ENCODE data around the gene FGF9. TPM values are rescaled to one million over a fixed set of nuclear protein-coding genes. Genes with fewer than 3 reads are reported as not detected.
A peak's percentile ranks its signal among the peaks of the same experiment; 100 is the strongest.

Gene FGF9
- total RNA-seq, 1 experiment from 2014 or later = 0.21 TPM

GRCh38 chr13:21701460-21701859 lies 30.6 kb downstream of the FGF9 start:
- TF ChIP-seq EZH2 (IDR thresholded peaks at IDR 0.05; ENCODE audit: borderline replicate concordance, low read depth, low read length, poor library complexity, severe bottlenecking) = no peak
- TF ChIP-seq CTCF (conservative IDR thresholded peaks at IDR 0.05; ENCODE audit: low read depth, low read length) = no peak
- peak; percentile 18 for DNase-seq (ENCODE audit: low spot score)
- no peaks in the 10 kb centered on the region for H3K27me3 ChIP-seq (replicated peaks; ENCODE audit: insufficient read depth, low read depth, low read length, poor library complexity)
- H3K4me1 ChIP-seq (ENCODE audit: insufficient read depth, low read length, poor library complexity, severe bottlenecking) = no peaks in the 10 kb centered on the region
- intact Hi-C loops (cut with micrococcal nuclease; ENCODE audit: unreplicated experiment) = no loop called here
- POLR2A ChIA-PET (ENCODE audit: low non-redundant PET) = no interaction called here
- H3K9me3 ChIP-seq (ENCODE audit: low read depth, low read length, poor library complexity, severe bottlenecking) = no peaks in the 10 kb centered on the region
- no peak overlapping the region for H3K27ac ChIP-seq (ENCODE audit: low read depth, low read length, poor library complexity, severe bottlenecking)
- BruUV-seq (replicated peaks) = no TSS peak
- no peaks in the 10 kb centered on the region for H3K36me3 ChIP-seq (ENCODE audit: insufficient read depth, low read length, poor library complexity, severe bottlenecking)
- H3K4me3 ChIP-seq (ENCODE audit: low read depth, low read length, poor library complexity, severe bottlenecking) = no peak overlapping the region
- CTCF ChIA-PET = no interaction called here

GRCh38 chr13:21703846-21704245 lies 33.0 kb downstream of the FGF9 start:
- CTCF ChIA-PET = no interaction called here
- BruUV-seq (replicated peaks) = no TSS peak
- Histone ChIP-seq H3K4me1 (ENCODE audit: insufficient read depth, low read length, poor library complexity, severe bottlenecking) (no peaks in the 10 kb centered on the region), H3K9me3 (ENCODE audit: low read depth, low read length, poor library complexity, severe bottlenecking) (no peaks in the 10 kb centered on the region), H3K27me3 (replicated peaks; ENCODE audit: insufficient read depth, low read depth, low read length, poor library complexity) (no peaks in the 10 kb centered on the region), H3K4me3 (ENCODE audit: low read depth, low read length, poor library complexity, severe bottlenecking) (no peak overlapping the region), H3K27ac (ENCODE audit: low read depth, low read length, poor library complexity, severe bottlenecking) (no peak overlapping the region), H3K36me3 (ENCODE audit: insufficient read depth, low read length, poor library complexity, severe bottlenecking) (no peaks in the 10 kb centered on the region)
- no peak for DNase-seq (ENCODE audit: low spot score)
- POLR2A ChIA-PET (ENCODE audit: low non-redundant PET) = no interaction called here
- TF ChIP-seq CTCF (conservative IDR thresholded peaks at IDR 0.05; ENCODE audit: low read depth, low read length) (no peak), EZH2 (IDR thresholded peaks at IDR 0.05; ENCODE audit: borderline replicate concordance, low read depth, low read length, poor library complexity, severe bottlenecking) (no peak)
- intact Hi-C loops (cut with micrococcal nuclease; ENCODE audit: unreplicated experiment) = no loop called here

- H3K27ac ChIP-seq (ENCODE audit: low read depth, low read length, poor library complexity, severe bottlenecking) = no peak overlapping the region
- no peaks in the 10 kb centered on the region for H3K4me1 ChIP-seq (ENCODE audit: insufficient read depth, low read length, poor library complexity, severe bottlenecking)
- no peak for TF ChIP-seq EZH2 (IDR thresholded peaks at IDR 0.05; ENCODE audit: borderline replicate concordance, low read depth, low read length, poor library complexity, severe bottlenecking)
- H3K4me3 ChIP-seq (ENCODE audit: low read depth, low read length, poor library complexity, severe bottlenecking) = no peak overlapping the region
- no TSS peak for BruUV-seq (replicated peaks)
- intact Hi-C loops (cut with micrococcal nuclease; ENCODE audit: unreplicated experiment) = no loop called here
- no peaks in the 10 kb centered on the region for H3K27me3 ChIP-seq (replicated peaks; ENCODE audit: insufficient read depth, low read depth, low read length, poor library complexity)
- POLR2A ChIA-PET (ENCODE audit: low non-redundant PET) = no interaction called here
- H3K9me3 ChIP-seq (ENCODE audit: low read depth, low read length, poor library complexity, severe bottlenecking) = no peaks in the 10 kb centered on the region
- CTCF ChIA-PET = no interaction called here
- H3K36me3 ChIP-seq (ENCODE audit: insufficient read depth, low read length, poor library complexity, severe bottlenecking) = no peaks in the 10 kb centered on the region
- no peak for DNase-seq (ENCODE audit: low spot score)
These were observed 36.7 kb downstream of the FGF9 start for GRCh38 chr13:21707586-21707985.

GRCh38 chr13:21709697-21710096 lies 38.8 kb downstream of the FGF9 start:
- Histone ChIP-seq H3K36me3 (ENCODE audit: insufficient read depth, low read length, poor library complexity, severe bottlenecking) (no peaks in the 10 kb centered on the region), H3K4me1 (ENCODE audit: insufficient read depth, low read length, poor library complexity, severe bottlenecking) (no peaks in the 10 kb centered on the region), H3K27ac (ENCODE audit: low read depth, low read length, poor library complexity, severe bottlenecking) (no peak overlapping the region), H3K27me3 (replicated peaks; ENCODE audit: insufficient read depth, low read depth, low read length, poor library complexity) (no peaks in the 10 kb centered on the region), H3K9me3 (ENCODE audit: low read depth, low read length, poor library complexity, severe bottlenecking) (no peaks in the 10 kb centered on the region), H3K4me3 (ENCODE audit: low read depth, low read length, poor library complexity, severe bottlenecking) (no peak overlapping the region)
- POLR2A ChIA-PET (ENCODE audit: low non-redundant PET) = no interaction called here
- BruUV-seq (replicated peaks) = no TSS peak
- CTCF ChIA-PET = no interaction called here
- DNase-seq (ENCODE audit: low spot score) = no peak
- intact Hi-C loops (cut with micrococcal nuclease; ENCODE audit: unreplicated experiment) = no loop called here
- TF ChIP-seq EZH2 (IDR thresholded peaks at IDR 0.05; ENCODE audit: borderline replicate concordance, low read depth, low read length, poor library complexity, severe bottlenecking) = no peak
